NCI-H2196 treated with DMSO at 0.1 percent for 48 hours (cell line): ENCODE results near the gene TMEM171.

ENCODE experiments used
- DNase-seq: peaks from one replicate; lab custom pipeline; 2025; ENCODE audit not compliant: unreplicated experiment; lab: John Stamatoyannopoulos, UW

Gene TMEM171

DNA sequence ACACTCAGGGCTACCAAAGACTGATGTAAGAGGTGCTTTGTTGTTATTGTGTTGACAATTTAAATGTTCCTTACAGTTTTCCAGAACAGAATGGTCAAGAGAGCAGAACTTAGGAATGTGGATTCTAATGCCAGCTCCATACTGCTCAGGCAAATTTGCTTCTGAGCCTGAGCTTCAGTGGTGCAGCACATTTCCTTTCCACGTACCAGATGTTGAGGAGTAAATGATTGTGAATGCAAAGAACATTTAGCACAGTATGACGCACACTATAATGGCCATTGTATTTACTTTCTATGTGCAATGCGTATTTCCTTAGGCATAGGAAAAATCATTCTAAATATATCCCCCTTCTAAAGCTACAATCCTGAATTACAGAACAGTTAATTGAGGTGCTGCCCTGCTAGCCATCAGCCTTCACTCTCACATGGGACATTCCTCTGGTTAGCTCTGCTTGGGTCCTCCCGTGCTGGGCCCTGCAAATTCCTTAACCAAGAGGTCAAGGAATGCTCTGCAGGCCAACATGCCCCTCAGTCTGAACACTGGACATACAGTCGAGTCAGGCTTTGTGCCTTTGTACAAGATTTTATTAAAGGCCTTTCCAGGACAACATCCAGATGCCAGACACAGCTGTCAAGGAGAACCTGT lies 31.5 kb downstream of the TMEM171 start:
- DNase-seq = no peak

DNA sequence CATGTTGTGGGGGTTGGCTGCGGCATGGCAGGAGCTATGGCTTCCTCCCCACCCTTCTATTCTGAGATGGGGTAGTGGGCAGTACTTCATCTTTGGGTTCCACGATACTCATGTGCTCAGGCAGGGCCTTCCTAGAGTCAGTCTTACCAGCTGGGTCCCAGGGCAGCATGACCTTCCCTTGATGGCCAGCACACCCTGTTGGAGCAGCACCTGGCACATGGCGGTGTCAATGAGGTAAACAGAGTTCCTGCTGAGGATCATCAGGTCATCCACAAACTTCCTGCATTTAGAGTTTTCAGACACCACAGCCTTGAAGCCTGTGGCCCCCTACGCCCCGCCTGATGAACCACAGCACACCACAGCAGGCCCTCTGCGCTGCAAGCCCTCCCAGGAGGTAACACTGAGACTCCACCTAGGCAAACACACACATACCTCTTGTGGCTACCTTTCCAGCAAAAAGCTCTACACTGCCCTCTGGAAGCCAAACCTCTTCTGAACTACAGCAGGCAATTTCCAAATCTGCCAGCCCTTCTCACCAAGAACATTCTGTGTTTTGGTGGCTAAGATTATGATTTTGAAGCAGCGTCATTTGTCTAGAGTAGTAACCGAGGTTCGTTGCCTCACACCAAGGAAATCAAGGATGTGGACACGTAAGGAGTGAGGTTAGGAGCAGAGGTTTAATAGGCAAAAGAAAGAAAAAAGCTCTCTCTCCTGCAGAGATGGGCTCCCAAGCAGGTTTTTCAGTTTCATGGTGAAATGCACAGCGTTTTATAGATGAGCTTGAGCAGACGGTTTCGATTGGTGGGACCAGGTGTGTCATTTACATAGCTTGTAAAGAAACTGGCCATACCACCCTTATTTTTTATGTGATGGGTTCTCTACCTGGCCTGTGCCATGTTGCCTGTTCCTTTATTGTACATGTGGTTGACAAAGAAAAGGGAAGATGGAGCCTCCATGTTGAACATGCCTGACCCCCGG lies 32.3 kb downstream of the TMEM171 start:
- no peak for DNase-seq

DNA sequence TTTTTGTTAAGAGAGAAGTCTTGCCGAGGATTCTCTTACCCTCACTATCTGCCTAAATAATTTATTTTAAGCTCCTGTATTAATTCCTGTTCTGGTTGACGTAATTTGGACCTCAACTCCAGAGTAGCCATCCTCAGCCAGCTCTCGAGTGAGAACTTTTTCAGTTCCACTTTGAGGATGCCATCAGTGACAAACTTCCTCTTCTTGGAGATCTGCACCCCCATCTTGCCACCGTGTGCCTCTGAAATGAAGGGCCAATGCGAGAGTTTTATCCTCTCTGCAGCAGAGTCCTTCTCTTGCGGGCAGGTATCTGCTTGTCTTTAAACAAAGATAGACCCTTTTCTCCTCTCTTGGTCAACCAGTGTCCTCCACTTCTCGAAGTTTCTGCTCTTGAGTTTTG lies 33.1 kb downstream of the TMEM171 start:
- DNase-seq = no peak

DNA sequence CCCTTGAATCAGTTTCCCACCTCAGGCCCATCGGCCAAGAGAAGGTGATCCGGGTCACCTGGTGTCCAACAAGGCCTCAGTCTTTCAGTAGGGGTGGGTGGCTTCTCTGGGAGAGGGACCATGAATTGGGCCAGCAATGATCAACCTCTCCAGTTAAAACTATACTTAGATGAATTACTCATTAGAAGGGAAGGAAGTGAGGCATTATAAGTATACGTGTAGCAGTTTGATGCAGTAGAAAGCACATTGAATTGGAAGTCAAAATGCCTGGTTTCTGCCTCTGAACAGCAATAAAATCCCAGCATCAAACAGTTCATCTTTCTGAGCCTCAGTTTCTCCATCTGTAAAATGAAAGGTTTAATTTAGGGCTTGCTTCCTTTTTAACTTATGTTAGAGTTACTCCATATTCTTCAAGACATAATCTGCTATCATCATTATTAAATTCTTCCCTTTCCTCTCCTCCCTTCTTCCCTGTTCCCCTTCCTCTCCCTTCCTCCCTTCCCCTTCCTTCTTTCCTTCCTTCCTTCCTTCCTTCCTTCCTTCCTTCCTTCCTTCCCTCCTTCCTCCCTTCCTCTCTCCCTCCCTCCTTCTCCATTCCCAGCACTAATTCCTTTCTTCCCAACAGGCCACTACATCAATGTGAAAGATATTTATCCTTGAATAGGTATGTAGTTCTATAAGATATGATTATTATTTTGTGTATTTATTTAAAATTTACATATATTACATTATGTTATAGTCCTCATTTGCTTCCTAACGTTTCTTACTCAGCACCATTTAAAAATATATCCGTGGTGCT lies 34.0 kb downstream of the TMEM171 start:
- DNase-seq = no peak

DNA sequence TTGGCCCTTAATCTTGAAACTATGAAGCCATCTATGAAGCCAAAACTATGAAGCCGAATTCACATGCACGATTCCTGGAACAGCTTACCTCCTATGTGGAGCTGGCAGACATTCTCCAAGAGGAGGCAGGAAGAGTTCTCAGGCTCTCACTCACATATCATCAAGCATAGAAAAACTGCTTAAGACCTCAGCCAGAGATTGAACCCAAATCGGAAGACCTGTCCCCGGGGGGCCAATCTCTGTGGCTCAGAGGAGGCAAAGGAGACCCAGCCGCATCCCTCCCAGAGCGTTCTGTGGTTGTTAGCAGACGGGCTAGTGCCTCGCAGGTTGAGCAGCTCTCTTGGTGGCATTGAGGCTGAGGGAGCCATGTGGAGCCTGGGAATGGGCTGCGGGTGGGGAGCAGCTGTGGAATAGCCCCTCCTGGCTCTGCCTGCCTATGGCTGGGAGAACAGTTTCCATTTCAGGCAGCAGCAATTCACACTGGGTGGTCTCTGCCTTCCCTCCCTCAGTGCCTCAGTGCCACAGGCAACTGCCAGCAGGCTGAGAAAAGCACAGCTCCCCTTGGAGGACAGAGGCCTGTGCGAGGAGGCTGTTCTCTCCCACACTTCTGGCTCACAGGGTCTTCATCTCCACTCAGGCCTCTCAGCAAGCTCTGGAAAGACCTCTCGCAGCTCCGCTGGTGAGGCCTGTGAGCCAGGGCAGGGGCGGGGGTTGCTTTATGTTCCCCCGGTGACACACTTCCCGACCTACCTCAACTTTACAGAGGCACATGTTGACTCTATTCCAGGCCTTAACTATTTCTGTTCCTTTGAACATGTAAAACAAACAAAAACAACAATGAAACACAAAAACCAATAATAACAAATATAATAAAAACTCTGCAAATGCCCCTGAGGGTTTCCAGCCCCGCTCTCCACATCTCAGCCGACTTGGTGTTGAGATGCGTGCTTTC lies 35.2 kb downstream of the TMEM171 start:
- no peak for DNase-seq

DNA sequence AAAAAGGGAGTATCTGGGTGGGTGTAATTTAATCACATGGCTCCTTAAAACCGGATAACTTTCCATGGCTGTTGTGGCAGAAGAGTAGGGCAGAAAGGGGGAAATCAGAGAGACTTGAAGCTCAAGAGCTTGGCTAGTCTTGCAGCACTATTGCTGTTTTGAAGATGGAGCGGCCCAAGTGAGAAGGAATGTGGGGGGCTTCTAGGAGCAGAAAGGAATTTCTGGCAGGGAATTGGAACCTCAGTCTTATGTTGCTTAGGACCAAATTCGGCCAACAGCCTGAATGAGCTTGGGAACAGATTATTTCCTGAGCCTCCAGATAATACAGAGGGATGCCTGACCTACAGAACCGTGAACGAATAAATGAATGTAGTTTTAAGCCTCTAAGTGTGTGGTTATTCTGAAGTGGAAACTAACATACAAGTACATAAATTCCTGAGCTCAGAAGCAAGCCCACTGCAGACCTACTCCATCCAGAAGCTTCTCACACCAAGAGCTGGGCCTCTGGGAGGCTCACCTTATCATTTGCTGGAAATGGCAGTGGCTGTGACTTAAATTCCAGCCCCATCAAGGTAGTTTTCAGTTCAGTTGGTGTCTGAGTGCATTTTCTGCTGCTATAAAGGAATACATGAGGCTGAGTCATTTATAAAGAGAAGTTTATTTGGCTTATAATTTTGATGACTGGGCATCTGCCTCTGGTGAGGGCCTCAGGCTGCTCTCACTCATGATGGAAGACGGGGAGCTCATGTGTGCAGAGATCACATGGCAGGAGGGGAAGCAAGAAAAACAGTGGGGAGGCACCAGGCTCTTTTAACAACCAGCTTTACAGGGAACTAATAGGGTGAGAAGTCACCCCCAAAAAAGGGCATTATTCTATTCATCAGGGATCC lies 37.3 kb downstream of the TMEM171 start:
- DNase-seq = no peak

DNA sequence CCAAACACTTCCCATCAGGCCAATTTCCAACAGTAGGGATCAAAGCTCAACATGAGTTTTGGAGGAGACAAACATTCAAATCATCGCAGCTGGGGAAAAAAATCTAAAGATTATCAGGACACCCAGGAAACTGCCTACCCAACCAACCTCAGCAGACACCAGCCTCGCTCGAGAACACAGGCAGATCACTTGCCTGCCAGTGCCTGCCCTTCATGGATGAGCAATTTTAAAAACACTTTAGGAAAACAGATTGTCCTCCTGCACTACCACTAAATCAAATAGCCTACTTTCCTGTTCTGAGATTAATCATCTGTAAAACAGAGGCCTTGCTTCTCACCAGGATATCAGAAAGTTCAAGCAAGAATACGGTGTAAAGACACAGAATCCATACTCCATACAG lies 37.9 kb downstream of the TMEM171 start:
- DNase-seq = no peak

DNA sequence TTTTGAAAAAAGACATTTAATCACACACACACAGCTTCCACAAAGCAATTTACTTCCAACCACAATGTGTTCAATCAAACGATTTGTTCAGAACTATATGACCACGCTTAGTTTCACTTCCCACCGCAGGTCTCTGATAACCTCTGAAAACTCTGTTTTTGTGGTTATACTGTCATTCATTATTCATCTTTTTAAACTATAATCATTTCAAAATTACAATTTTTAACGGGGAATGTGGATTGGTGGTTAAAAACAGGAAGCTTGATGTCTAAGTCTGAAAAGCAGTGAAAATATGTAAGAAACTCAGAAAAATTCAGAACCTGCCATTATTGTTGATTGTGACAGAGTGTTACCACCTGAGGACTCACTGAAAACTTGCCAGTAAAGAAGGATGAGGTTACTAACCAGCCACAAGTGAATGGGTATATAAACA lies 39.9 kb downstream of the TMEM171 start:
- no peak for DNase-seq

DNA sequence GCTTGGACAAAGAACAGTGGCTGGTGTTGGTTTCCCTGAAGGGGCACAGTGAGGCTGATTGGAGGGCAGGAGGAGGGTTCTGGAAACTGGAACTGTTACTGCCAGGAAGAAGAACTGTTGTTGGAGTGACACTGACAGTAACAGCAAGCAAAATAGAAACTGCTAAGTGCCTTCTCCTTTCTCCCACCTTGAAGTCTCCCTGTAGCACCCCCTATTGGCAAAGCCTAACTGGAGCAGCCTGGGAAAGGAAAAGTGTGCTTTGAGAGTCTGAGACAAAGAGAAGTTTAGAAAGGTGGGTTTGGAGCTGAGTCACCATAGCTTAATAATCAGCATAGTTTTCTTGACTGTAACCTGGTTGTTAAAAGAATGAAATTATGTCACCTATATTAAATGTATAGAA lies 50.1 kb downstream of the TMEM171 start:
- DNase-seq = no peak

DNA sequence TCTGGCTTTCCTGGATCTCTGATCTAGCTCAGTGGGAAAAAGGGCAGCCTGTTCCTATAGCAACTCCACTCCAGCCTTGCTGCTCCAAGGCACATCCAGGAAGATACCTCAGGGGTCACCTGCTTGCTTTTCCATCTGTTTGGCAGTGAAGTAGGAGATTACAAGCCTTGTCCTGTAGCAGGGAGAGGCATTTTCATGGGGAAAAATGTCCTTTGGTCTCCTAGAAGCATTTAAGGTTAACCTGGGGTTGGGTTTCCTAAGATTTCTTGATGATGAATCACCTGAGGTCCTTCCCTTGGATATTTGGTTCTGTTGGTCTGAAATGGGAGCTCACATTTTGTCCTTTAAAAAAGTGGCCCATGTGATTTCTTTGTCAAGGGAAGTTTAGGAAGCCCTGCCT lies 51.1 kb downstream of the TMEM171 start:
- DNase-seq = no peak

DNA sequence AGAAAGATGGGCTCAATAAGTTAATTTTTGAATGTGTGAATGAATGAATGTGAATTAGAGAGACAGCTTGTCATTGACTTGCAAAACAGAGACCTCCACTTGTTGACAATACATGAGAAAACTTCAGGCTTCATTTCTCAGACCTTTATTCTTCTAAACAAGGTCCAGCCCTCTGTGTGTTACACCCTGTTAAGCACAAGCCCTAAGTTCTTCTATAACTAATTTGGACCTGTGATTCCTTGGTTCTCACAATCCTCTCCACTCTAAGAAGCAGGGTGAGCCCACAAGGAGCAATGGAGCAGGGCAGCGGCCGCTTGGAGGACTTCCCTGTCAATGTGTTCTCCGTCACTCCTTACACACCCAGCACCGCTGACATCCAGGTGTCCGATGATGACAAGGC lies 52.6 kb downstream of the TMEM171 start, which contains the start of gene TMEM174:
Gene TMEM174, plus strand, starts transcription at position 243 of the 400 bp plus-strand sequence. Its CDS starts 51 bp downstream, at position 294.
- DNase-seq = no peak

DNA sequence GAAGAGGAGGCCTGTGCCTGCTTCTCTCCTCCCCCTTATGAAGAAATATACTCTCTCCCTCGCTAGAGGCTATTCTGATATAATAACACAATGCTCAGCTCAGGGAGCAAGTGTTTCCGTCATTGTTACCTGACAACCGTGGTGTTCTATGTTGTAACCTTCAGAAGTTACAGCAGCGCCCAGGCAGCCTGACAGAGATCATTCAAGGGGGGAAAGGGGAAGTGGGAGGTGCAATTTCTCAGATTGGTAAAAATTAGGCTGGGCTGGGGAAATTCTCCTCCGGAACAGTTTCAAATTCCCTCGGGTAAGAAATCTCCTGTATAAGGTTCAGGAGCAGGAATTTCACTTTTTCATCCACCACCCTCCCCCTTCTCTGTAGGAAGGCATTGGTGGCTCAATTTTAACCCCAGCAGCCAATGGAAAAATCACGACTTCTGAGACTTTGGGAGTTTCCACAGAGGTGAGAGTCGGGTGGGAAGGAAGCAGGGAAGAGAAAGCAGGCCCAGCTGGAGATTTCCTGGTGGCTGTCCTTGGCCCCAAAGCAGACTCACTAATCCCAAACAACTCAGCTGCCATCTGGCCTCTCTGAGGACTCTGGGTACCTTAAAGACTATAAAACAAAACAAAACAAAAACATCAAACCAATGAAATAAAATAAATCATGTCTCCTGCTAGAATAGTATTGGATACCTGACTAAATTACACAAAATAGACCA lies 53.9 kb downstream of the TMEM171 start:
- no peak for DNase-seq

DNA sequence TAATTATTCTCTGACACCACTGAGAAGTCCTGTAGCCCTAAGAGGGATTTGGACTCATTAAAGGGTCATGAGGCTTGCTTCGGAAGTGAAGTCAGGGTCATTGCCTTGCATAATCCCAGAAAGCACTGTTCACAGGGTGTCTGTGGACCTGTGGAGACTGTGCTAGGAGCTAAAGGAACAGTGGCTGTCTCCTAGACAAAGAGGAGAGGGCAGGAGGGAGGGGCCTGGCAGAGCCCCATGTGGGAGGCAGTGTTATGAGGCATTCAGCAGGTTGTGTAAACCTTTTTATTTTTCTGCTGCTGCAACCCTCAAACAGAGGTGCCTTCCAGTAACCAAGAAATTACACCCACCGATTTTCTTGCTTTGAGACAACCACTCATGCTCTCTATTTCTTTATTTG lies 55.9 kb downstream of the TMEM171 start:
- no peak for DNase-seq

DNA sequence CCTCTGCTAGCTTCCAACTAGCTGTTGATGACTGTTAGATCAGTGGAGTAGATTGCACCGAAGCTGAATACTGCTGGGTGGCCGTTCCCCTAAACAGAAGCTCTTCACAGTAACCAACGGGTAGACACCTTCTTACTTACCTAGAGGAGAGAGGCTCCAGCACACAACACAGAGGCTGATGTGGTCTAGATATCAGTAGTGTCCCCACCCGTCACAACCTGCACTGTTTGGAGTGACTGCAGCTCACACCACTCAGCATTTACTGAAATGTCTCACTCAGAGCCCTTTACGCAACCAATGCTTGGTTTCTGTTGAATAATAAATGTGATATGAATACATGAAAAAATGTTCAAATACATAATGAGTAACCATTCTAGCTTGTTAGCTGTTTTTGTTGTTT lies 57.9 kb downstream of the TMEM171 start:
- no peak for DNase-seq

DNA sequence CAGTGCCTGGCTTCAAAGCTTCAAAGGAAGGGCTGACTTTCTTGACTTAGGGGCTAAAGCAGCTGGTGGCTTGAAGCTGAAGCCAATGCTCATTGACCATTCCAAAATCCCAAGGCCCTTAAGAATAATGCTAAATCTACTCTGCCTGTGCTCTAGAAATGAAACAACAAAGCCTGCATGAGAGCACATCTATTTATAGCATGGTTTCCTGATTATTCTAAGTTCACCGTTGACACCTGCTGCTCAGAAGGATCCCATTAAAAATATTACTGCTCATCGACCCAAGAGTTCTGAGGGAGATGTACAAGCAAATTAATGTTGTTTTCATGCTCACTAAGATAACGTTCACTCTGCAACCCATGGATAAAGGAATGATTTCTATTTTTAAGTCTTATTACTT lies 59.4 kb downstream of the TMEM171 start:
- DNase-seq = no peak

DNA sequence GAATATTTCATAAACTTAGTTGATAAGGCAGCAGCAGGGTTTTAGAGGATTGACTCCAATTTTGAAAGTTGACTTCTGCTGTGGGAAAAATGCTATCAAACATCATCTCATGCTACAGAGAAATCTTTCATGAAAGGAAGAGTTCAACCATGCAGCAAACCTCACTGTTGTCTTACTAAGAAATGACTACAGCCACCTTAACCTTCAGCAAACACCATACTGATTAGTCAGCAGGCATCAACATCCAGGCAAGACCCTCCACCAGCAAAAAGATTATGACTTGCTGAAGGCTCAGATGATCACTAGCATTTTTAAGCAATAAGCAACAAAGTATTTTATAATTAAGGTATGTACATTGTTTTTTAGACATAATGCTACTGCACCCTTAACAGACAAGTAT lies 60.2 kb downstream of the TMEM171 start:
- no peak for DNase-seq
